SK-N-SH (cell line): ENCODE measurements around the gene CETP. TPM values are rescaled to one million over a fixed set of nuclear protein-coding genes. Genes with fewer than 3 reads are reported as not detected.

ENCODE experiments used
- CTCF ChIA-PET: fragments of 300-600, 350-600 bp; formaldehyde crosslinking; extraction: SDS; loops from one replicate; lab custom pipeline; 2021; lab: Yijun Ruan, JAX
- POLR2A ChIA-PET: fragments of 350-600 bp; sonication (Branson Sonifier 250); formaldehyde crosslinking; extraction: SDS; loops from one replicate; lab custom pipeline; 2020; ENCODE audit warnings: antibody characterized with exemption, inconsistent platforms; lab: Yijun Ruan, JAX
- DNase-seq: peaks from one replicate; pipeline ENCODE4 v3.0.0; 2012
- H2AFZ ChIP-seq: fragments of 200-600 bp; sonication (generic); 2 replicates; pipeline ENCODE4 v1.8.1; 2016; ENCODE audit warnings: antibody characterized with exemption, mild to moderate bottlenecking, low read depth
- H3F3A ChIP-seq: fragments of 200-600 bp; sonication (generic); replicated peaks from 2 replicates; pipeline ENCODE3; 2016; ENCODE audit warnings: antibody characterized with exemption, mild to moderate bottlenecking; ENCODE audit not compliant: insufficient read depth
- H3K27ac ChIP-seq, 2 experiments: fragments of 200-500 bp in 1 of 2; fragments of 200-600 bp in 1 of 2; sonication (Bioruptor generic) in 1 of 2; sonication (generic), shearing (Covaris generic) in 1 of 2; 2 replicates each; pipeline versions ENCODE4 v1.5.1 to v1.6.1; 2014 to 2016; ENCODE audit warnings: low read depth in 2 of 2, inconsistent platforms in 1 of 2, low read length in 1 of 2, mild to moderate bottlenecking in 1 of 2, mixed read lengths in 1 of 2
- H3K27me3 ChIP-seq: fragments of 200-600 bp; sonication (generic), shearing (Covaris generic); 2 replicates; pipeline ENCODE4 v1.6.1; 2016; ENCODE audit warnings: mixed run types; ENCODE audit not compliant: insufficient read depth
- H3K36me3 ChIP-seq, 2 experiments: fragments of 200-500 bp in 1 of 2; fragments of 200-600 bp in 1 of 2; sonication (Bioruptor generic) in 1 of 2; sonication (generic) in 1 of 2; replicated peaks in 1 of 2; 2 replicates each; pipeline versions ENCODE3 to v1.5.1; 2014 to 2016; ENCODE audit warnings: low read length in 1 of 2, mild to moderate bottlenecking in 1 of 2; ENCODE audit not compliant: insufficient read depth in 2 of 2, control insufficient read depth in 1 of 2
- H3K4me1 ChIP-seq, 2 experiments: fragments of 200-500 bp in 1 of 2; fragments of 200-600 bp in 1 of 2; sonication (Bioruptor generic) in 1 of 2; sonication (generic), shearing (Covaris generic) in 1 of 2; 2 replicates each; pipeline versions ENCODE4 v1.5.1 to v1.6.1; 2014 to 2016; ENCODE audit warnings: low read depth in 1 of 2, low read length in 1 of 2, mixed run types in 1 of 2; ENCODE audit not compliant: insufficient read depth in 2 of 2, control insufficient read depth in 1 of 2
- H3K4me2 ChIP-seq: fragments of 200-600 bp; sonication (generic), shearing (Covaris generic); 2 replicates; pipeline ENCODE4 v1.6.1; 2017; ENCODE audit warnings: mixed run types
- H3K4me3 ChIP-seq, 2 experiments: fragments of 200-500 bp in 1 of 2; fragments of 200-600 bp in 1 of 2; sonication (Bioruptor generic) in 1 of 2; sonication (generic), shearing (Covaris generic) in 1 of 2; 2 replicates each; pipeline versions ENCODE4 v1.5.1 to v1.8.1; 2014 to 2016; ENCODE audit warnings: low read depth in 2 of 2, inconsistent platforms in 1 of 2, low read length in 1 of 2, mild to moderate bottlenecking in 1 of 2, mixed read lengths in 1 of 2, moderate library complexity in 1 of 2
- H3K79me2 ChIP-seq: fragments of 200-600 bp; sonication (generic); 2 replicates; pipeline ENCODE4 v1.8.1; 2017; ENCODE audit warnings: mild to moderate bottlenecking; ENCODE audit not compliant: insufficient read depth
- H3K9ac ChIP-seq: fragments of 200-600 bp; sonication (generic); 2 replicates; pipeline ENCODE4 v1.6.1; 2017; ENCODE audit warnings: mixed run types
- H3K9me2 ChIP-seq: fragments of 200-600 bp; sonication (generic); 2 replicates; pipeline ENCODE4 v1.6.1; 2017; ENCODE audit warnings: mixed run types
- H3K9me3 ChIP-seq: fragments of 200-600 bp; sonication (generic); 2 replicates; pipeline ENCODE4 v1.6.1; 2017; ENCODE audit warnings: mixed run types, mild to moderate bottlenecking, moderate library complexity
- H4K20me1 ChIP-seq: fragments of 200-600 bp; sonication (generic); 2 replicates; pipeline ENCODE4 v1.6.1; 2017; ENCODE audit warnings: mild to moderate bottlenecking, mixed run types; ENCODE audit not compliant: insufficient read depth
- EZH2phosphoT487 ChIP-seq: fragments of 200-600 bp; sonication (generic); IDR thresholded peaks from 2 replicates; pipeline ENCODE4 v1.6.1; 2017; ENCODE audit warnings: low read depth, mixed run types, mild to moderate bottlenecking, antibody characterized with exemption, moderate library complexity, borderline replicate concordance
- GABPA ChIP-seq: IDR thresholded peaks from 2 replicates; pipeline ENCODE4 v1.4.0; 2012; ENCODE audit warnings: low read depth, mild to moderate bottlenecking
- MXI1 ChIP-seq: IDR thresholded peaks from 2 replicates; pipeline ENCODE4 v1.6.1; 2012; ENCODE audit warnings: mild to moderate bottlenecking, low read depth, low read length, improper control_type of control experiment
- NFIC ChIP-seq: IDR thresholded peaks from 2 replicates; pipeline ENCODE4 v1.4.0; 2012; ENCODE audit warnings: borderline replicate concordance
- RFX5 ChIP-seq: IDR thresholded peaks from 2 replicates; pipeline ENCODE4 v1.6.1; 2012; ENCODE audit warnings: mild to moderate bottlenecking, improper control_type of control experiment, low read length
- TCF12 ChIP-seq: IDR thresholded peaks from 2 replicates; pipeline ENCODE4 v1.4.0; 2012
- WGBS: methylation state at CpG from one replicate; pipeline ENCODE4 v1.1.6; 2017; ENCODE audit warnings: low lambda C conversion rate; 5-methylcytosine and 5-hydroxymethylcytosine counted together
- polyA plus RNA-seq, 3 experiments: library from polyadenylated mRNA; depleted of rRNA; stranded (reverse); fragments of >200 nt; gene quantifications; 2 replicates each; pipeline ENCODE4 v1.2.3, GENCODE V29; 2012
- TF ChIP-seq, protein P1 (sequence below): IDR thresholded peaks from 2 replicates; pipeline ENCODE4 v1.6.1; 2012; ENCODE audit warnings: mild to moderate bottlenecking, low read depth, low read length, moderate library complexity
- TF ChIP-seq, protein P2 (sequence below): fragments of 150-350 bp; IDR thresholded peaks from 2 replicates; pipeline ENCODE4 v1.6.1; 2016; ENCODE audit warnings: mild to moderate bottlenecking, low read depth, low read length
- TF ChIP-seq, protein P3 (sequence below): IDR thresholded peaks from 2 replicates; pipeline ENCODE4 v1.4.0; 2012; ENCODE audit warnings: low read depth
- TF ChIP-seq, protein P4 (sequence below): IDR thresholded peaks from 2 replicates; pipeline ENCODE4 v1.4.0; 2012; ENCODE audit warnings: low read depth, borderline replicate concordance

The CETP gene
- polyA plus RNA-seq, 1 of the 3 experiments (the other 2 are of a cell fraction) = not detected

DNA sequence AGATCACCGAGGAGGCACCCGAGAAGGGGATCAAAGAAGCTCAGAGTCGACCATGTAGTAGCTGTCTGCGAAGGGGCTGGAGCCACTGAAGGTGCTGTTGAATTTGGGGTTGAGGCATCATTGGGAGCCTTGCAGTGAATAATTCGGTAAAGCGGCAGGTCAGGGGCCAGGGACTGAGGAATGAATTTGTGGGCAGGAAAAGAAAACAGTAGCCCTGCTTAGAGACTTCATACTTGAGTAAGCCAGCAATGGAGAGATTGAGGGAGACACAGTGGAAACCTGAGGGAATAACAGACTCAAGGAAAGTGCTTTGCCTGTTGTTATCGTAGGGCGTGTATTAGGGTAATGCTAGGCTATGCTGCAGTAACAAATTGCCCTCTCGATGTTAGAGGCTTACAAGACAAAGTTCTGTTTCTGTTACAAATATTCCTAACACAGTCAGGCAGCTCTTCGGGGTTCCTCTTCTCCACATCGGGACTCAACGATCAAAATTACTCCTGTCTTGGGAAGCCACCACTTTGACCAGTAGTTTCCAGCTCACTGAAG lies 43.2 kb upstream of the CETP start:
- Histone ChIP-seq H3K9me3 (no peaks in the 10 kb centered on the region), H3K36me3 (no peaks in the 10 kb centered on the region), H3K9ac (no peak overlapping the region), H2AFZ (no peak overlapping the region), H3K9me2 (no peaks in the 10 kb centered on the region), H3K79me2 (no peaks in the 10 kb centered on the region), H3K27ac (no peak overlapping the region), H3K4me3 (no peak overlapping the region), H3K4me2 (no peak overlapping the region), H3K27me3 (no peaks in the 10 kb centered on the region), H3F3A (no peaks in the 10 kb centered on the region), H4K20me1 (no peaks in the 10 kb centered on the region), H3K4me1 (no peaks in the 10 kb centered on the region)
- CTCF ChIA-PET = interaction anchor here (1.2 kb wide), 1 partner anchor 14 kb away, joined by 3 read pairs; no protein-coding TSS in a partner anchor
- POLR2A ChIA-PET = no interaction called here
- no peak for DNase-seq
- TF ChIP-seq NFIC (no peak), MXI1 (no peak), GABPA (no peak), EZH2phosphoT487 (no peak), TCF12 (no peak)
- TF ChIP-seq, protein P1, sequence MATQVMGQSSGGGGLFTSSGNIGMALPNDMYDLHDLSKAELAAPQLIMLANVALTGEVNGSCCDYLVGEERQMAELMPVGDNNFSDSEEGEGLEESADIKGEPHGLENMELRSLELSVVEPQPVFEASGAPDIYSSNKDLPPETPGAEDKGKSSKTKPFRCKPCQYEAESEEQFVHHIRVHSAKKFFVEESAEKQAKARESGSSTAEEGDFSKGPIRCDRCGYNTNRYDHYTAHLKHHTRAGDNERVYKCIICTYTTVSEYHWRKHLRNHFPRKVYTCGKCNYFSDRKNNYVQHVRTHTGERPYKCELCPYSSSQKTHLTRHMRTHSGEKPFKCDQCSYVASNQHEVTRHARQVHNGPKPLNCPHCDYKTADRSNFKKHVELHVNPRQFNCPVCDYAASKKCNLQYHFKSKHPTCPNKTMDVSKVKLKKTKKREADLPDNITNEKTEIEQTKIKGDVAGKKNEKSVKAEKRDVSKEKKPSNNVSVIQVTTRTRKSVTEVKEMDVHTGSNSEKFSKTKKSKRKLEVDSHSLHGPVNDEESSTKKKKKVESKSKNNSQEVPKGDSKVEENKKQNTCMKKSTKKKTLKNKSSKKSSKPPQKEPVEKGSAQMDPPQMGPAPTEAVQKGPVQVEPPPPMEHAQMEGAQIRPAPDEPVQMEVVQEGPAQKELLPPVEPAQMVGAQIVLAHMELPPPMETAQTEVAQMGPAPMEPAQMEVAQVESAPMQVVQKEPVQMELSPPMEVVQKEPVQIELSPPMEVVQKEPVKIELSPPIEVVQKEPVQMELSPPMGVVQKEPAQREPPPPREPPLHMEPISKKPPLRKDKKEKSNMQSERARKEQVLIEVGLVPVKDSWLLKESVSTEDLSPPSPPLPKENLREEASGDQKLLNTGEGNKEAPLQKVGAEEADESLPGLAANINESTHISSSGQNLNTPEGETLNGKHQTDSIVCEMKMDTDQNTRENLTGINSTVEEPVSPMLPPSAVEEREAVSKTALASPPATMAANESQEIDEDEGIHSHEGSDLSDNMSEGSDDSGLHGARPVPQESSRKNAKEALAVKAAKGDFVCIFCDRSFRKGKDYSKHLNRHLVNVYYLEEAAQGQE = no peak
- TF ChIP-seq, protein P2, sequence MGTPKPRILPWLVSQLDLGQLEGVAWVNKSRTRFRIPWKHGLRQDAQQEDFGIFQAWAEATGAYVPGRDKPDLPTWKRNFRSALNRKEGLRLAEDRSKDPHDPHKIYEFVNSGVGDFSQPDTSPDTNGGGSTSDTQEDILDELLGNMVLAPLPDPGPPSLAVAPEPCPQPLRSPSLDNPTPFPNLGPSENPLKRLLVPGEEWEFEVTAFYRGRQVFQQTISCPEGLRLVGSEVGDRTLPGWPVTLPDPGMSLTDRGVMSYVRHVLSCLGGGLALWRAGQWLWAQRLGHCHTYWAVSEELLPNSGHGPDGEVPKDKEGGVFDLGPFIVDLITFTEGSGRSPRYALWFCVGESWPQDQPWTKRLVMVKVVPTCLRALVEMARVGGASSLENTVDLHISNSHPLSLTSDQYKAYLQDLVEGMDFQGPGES = no peak
- 75% methylated on average over 12 of the region's 12 CpGs for WGBS

DNA sequence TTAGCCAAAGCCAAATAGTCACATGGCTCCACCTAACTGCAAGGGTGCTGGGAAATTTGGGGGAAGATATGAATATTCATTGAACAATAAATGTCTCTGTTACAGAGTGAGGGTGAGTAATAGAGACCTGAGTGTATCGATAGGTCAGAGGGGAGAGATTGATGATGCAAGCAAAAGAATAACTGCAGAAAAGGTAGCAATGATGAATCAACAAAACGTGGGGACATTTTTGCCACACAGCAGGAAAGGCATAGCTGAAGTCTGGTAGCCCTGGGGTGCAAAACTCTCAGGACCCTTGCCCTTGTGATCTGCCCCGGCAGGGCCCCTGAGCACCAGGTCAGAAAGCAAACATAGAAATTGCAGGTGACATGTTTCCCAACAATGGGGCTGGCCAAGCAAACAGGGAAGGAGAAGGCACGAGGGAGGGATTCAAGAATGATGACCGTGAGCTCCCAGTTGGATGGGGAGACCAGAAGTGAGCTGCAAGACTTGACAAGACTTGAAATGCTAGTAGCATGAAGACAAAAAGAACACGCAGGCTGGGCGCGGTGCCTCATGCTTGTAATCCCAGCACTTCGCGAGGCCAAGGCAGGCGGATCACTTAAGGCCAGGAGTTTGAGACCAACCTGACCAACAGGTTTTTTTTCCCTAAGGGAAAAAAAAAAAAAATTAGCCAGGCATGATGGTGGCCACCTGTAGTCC lies 42.5 kb upstream of the CETP start:
- ChIA-PET CTCF (interaction anchor here (0.8 to 1.3 kb wide), 2 partner anchors 53 to 217 kb away, joined by 3 read pairs; no protein-coding TSS in a partner anchor), POLR2A (interaction anchor here (1.9 kb wide), 1 partner anchor 12 kb away, joined by 8 read pairs; the partner anchor contains the start of gene HERPUD1)
- Histone ChIP-seq H3K4me2 (no peak overlapping the region), H3K9ac (no peak overlapping the region), H2AFZ (no peak overlapping the region), H3K4me1 (no peaks in the 10 kb centered on the region), H3K79me2 (no peaks in the 10 kb centered on the region), H3K9me2 (no peaks in the 10 kb centered on the region), H3K27me3 (no peaks in the 10 kb centered on the region), H3K27ac (no peak overlapping the region), H3K36me3 (no peaks in the 10 kb centered on the region), H4K20me1 (no peaks in the 10 kb centered on the region), H3K9me3 (no peaks in the 10 kb centered on the region), H3F3A (no peaks in the 10 kb centered on the region), H3K4me3 (no peak overlapping the region)
- DNase-seq = no peak
- TF ChIP-seq, protein P3, sequence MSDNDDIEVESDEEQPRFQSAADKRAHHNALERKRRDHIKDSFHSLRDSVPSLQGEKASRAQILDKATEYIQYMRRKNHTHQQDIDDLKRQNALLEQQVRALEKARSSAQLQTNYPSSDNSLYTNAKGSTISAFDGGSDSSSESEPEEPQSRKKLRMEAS = no peak
- TF ChIP-seq, protein P4, sequence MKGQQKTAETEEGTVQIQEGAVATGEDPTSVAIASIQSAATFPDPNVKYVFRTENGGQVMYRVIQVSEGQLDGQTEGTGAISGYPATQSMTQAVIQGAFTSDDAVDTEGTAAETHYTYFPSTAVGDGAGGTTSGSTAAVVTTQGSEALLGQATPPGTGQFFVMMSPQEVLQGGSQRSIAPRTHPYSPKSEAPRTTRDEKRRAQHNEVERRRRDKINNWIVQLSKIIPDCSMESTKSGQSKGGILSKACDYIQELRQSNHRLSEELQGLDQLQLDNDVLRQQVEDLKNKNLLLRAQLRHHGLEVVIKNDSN = no peak
- TF ChIP-seq RFX5 (no peak), EZH2phosphoT487 (no peak)
- WGBS = 86% methylated on average over 11 of the region's 11 CpGs
